HG02852 (cell line): ENCODE data around the gene COL18A1.

Experiments
- ATAC-seq: cut with Tn5 transposase; IDR thresholded peaks from one replicate; pipeline ENCODE4 v1.9.1; 2021; ENCODE audit warnings: mild to moderate bottlenecking, moderate library complexity; ENCODE audit not compliant: unreplicated experiment

The COL18A1 gene

DNA sequence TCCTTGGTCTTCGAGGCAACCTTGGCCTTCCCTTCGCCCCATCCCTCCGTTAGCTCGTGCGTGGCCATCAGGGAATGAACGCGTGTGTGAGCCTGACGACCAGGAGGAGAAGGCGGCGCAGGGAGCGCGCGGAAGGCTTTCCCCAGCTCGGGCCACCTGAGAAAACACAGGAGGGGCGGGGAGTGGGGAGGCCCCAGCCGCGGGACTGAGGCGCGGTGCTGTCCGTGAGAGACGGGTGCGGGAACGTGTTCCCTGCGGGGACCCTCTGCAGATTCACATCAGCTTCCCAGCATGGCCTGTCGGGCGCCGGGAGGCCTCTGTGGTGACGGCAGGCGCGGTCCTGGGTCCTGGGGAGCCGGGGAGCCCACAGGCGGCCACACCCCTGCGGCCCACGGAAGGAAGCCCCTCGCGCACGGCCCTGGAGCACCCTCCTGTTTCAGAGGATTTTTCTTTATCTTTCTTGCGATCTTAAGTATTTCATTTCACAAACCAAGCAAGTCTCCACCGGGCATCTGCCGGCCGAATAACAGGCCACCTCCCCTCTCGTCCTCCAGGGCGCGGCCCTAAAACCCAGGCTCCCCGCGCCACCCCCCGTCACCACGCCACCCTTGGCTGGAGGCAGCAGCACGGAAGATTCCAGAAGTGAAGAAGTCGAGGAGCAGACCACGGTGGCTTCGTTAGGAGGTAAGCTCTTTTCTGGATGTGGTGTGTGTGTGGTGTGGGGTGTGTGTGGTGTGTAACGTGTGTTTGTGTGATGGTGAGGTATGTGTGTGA lies 71.0 kb downstream of the COL18A1 start:
- no peak for ATAC-seq

DNA sequence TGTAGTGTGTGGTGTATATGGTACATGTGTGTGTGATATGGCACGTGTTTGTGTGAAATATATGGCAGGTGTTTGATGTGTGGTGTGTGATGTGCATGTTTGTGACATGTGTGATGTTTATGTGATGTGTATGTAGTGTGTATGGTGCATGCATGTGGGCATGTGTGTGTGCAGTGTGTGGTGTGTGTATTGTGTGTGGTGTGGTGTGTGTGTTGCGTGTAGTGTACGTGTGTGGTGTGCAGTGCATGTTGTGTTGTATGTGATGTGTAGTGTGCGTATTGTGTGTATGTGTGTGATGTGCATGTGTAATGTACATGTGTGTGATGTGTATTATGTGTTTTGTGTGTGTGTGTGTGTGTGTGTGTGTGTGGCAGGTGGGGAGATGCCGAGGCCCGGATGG lies 71.6 kb downstream of the COL18A1 start:
- ATAC-seq = no peak

DNA sequence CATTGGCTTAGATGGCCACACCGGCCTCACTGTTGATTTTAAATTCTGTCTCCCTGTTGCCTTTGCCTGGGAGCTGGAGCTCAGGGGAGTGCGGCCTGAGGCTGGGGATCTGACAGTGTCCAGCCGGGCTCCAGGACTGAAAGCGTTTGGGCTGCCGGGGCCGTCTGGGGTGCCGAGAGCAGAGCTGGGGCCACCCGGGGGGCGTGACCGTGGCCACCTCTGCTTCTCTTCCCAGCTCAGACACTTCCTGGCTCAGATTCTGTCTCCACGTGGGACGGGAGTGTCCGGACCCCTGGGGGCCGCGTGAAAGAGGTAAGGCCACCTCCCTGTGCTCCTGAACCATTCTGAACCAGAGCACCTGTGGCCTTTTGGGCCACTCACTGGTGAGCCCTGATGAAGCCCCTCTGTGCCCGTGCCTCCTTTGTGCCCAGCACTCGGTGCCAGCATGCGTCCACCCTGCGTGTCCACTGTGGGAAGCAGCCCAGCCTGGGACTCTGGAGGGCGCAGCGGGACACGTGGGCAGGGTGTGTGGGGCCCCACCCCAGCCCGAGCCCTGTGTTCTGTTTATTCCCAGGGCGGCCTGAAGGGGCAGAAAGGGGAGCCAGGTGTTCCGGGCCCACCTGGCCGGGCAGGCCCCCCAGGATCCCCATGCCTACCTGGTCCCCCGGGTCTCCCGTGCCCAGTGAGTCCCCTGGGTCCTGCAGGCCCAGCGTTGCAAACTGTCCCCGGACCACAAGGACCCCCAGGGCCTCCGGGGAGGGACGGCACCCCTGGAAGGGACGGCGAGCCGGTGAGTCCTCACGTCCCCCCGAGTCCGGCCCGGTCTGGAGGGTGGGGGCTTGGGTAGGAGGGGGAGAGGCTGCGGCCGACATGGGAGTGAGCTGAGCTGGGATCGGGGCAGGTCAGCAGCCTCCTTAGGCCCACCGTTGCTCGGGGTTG lies 72.5 kb downstream of the COL18A1 start:
- ATAC-seq = no peak

DNA sequence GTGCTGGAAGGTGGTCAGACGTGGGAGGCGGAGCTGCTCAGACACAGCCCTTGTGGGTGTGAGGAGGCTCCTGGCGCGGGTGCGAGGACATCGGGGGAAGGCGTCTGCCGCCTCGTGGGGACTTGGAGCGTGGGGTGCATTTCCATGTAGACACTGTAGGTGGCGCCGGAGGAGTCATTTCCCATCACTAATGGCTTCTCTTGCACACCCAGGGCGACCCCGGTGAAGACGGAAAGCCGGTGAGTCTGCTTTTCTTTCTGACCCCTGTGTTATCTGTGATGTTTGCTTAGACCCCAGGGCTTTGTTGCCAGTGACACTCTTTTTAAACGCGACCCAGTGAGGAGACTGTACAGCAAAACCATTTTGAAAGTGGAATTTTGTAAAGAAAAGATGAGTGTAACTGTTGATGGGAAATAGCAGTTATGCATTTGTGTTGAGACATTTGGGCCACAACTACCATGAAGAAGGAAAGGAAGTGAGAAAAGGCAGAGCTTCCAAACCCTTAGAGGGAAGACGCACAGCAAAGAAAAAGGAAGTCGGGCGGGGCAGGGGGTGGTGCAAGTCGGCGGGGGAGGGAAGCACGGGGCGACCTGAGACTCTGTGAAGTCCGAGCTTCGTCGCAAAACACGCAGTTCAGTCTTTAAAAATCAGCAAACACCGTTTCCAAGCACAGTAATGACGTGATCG lies 73.3 kb downstream of the COL18A1 start:
- ATAC-seq = no peak

DNA sequence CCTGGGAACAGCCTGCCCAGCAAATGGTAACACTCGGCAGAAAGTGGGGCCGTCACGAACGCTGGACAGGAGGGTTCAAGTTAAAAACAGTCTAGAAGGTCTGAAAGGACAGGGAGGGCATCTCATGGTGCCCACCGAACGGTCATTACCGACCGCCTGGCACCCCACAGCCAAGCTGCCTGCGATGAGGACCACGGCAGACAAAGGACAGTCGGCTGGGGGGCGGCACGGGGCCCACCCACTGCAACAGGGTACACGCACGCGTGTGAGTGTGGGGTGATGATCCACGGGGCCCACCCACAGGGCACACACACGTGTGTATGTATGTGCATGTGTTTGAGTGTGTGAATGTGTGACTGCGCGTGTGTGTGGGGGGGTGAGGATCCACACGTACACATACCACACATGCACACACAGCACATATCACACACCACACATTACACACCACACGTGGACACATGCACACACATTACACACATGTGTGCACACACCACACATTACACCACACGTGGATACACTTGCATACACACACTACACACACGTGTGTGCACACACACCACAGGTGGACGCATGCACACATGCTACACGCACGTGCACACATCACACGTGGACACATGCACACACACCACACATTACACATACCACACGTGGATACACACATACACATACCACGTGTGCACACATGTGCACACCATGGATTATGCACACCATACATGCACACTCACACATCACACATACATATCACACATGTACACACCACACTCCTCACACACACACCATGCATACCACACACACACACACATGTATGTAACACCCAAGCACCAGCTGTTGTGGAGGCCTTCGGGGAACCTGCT lies 74.1 kb downstream of the COL18A1 start:
- no peak for ATAC-seq

DNA sequence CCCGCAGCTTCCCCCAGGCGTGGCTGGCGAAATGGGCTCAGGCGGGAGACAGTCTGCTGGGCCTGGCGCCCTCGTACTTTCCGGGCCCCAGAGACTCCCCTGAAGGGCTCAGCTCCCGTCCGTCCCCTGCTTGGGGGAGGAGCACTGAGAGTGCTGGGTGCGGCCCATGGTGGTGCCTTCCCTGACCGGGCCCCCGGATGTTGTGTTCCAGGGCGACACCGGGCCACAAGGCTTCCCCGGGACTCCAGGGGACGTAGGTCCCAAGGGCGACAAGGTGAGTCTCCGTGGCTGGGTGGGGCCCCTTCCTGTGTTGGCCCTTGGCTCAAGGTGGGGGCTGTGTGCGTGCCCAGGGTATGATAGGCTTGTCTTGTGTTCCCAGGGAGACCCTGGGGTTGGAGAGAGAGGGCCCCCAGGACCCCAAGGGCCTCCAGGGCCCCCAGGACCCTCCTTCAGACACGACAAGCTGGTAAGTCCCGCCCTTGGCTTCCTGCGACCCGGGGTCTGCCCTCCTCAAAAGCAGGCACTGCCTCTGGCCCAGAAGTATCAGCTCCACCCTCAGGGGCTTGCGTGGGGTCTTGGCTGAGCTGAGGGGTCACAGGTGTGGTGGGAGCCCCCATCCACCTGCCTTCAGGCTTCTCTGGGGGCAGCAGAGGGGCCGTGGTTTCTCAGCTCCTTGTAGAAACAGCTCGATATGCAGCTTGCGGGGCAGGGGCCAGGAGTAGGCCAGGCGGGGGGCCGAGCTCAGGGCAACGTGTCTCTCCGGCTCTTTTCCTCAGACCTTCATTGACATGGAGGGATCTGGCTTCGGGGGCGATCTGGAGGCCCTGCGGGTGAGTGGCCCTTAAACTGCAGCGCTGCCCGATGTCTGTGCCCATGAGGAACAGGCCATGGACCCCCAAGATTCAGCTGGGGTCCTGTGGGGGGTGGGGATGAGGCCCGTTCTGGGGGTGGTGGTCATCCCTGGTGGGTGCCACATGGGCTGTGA lies 75.0 kb downstream of the COL18A1 start:
- ATAC-seq = no peak

DNA sequence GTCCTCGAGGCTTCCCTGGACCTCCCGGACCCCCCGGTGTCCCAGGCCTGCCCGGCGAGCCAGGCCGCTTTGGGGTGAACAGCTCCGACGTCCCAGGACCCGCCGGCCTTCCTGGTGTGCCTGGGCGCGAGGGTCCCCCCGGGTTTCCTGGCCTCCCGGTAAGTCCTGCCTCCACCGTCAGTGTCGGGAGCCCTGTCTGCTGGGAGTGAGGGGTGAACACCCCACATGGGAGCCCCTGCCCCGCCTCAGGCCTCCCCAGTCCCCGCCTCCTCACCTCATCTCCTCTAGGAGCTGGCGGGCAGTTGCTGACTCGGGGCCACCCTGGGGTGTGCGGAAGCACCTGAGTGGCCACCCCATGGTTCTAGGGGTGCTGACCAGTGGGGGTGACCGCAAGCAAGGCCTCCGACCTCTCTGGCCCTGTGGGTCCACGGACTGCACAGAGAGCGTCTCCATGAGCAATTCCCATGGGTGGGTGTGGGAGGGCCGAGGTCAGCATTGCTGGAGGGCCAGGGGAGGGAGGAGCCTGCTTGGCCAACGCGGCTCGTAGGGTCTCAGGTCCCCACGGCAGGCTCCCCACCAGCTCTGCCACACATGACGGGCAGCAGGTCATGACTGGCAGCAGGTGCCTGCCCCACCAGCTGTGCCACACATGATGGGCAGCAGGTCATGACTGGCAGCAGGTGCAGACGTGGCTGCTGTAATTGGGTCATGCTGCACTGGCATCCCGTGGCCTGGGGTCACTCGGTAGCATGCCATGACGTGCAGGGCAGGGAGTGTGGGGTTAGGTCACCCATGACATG lies 75.9 kb downstream of the COL18A1 start:
- no peak for ATAC-seq

DNA sequence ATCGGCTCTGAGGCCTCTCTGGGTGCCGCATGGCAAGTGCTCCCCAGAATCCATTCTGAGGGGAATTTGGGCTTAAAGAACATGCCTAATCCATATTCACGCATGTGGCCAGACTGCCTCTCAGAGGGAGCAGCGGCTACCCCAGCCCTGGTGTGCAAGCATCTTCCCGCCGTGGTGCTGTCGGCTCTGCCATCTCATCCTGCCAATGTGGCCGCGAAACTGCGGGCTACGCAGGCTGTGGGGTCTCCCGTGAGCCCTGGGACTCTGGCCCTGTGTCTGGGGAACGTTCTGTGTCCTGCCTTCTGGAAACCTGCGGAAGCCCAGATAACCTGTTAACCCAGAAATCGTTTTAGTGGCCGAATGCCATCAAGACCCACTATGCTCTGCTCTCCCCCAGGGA lies 76.6 kb downstream of the COL18A1 start:
- ATAC-seq = no peak

DNA sequence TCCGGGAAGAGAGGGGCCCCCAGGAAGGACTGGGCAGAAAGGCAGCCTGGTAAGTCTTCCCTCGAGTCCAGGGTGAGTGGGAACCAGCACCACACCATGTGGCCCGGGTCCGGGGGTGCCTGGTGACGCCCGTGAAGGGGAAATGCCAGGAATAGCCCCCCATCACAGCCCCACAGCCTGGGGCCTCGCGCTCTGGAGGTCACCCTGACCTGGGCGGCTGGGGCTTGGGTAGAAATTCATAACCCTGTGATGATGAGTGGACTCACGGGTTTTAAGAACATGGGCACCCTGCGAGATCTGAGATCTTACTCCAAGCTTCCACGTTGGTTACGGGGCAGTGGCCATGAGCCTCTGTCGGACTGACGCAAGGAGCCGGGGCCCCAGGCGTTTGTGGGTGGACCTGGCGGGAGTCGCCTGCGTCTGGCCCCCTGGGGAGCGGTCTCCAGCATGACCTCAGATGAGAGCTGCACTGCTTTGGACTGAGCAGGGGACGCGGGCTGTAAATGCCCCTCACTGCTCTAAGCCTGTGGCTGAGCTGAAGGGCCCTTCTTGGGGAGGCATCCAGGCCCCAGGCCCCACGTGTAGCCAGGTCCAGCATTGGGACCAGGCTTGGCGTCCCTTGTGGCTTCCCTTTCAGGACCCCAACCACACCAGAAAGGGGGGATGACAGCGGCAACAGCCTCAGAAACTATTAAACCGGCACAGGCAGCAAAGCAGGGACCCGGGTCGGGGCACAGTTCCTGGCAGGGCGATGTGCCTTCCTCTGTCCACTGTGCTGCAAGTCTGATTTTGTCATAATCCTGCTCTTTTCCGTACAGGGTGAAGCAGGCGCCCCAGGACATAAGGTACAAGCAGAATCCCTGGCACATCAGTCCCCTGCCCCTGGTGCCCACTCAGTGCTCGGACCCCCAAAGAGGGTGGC lies 77.3 kb downstream of the COL18A1 start:
- ATAC-seq = no peak

DNA sequence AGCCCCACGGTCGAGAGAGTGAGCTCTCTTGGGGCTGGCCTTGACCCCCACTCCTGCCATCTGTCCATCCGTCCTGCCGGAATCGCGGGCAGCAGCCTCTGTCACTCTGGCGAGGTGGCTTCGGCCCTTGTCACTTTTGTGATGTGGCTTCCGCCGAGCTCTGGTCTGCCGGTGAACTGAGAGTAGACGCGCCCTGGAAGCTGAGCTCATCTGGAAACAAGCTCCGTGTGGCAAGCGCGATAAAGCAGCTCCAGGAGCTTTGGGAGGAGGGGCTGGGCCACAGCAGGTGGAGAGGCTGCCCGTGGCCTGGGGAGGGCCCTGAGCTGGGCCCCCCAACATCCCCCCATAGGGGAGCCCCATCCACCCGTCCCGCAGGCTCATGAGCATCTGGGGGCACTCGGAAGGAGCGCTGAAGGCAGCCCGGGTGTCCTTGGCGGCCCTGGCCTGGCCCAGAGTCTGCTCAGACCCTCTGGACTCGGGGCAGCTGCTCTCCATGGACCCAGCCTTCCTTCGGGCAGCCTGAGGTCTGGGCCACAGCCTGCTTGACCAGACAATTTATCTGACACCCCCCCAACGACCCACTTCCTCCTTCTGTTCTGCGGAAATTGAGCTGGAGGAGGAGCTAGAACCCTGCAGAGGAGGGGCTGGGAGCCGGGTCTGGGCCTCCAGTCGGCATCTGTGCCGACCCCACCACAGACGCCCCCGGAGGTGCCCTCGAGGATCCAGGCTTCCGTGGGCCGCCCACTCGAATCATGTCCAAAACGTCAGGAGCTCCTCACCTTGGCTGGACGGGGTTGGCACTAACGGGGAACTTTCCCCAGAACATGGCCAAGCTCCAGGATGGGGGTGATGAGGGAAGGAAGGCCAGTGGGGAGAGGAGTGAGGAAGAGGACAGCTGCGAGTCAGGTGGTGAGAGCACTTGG lies 78.2 kb downstream of the COL18A1 start:
- ATAC-seq = no peak

DNA sequence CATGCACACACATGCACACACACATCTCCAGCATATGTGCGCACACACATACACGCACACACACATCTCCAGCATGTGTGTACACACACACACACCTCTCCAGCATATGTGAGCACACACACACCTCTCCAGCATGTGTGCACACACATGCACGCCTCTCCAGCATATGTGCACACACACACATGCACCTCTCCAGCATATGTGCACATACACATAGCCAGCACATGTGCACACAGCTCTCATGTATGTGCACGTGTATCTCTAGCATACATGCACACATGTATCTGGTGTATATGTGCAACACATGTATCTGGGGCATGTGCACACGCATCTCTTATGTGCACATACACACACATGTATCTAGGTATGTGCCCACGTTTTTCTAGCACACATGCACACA lies 79.4 kb downstream of the COL18A1 start:
- ATAC-seq = no peak

DNA sequence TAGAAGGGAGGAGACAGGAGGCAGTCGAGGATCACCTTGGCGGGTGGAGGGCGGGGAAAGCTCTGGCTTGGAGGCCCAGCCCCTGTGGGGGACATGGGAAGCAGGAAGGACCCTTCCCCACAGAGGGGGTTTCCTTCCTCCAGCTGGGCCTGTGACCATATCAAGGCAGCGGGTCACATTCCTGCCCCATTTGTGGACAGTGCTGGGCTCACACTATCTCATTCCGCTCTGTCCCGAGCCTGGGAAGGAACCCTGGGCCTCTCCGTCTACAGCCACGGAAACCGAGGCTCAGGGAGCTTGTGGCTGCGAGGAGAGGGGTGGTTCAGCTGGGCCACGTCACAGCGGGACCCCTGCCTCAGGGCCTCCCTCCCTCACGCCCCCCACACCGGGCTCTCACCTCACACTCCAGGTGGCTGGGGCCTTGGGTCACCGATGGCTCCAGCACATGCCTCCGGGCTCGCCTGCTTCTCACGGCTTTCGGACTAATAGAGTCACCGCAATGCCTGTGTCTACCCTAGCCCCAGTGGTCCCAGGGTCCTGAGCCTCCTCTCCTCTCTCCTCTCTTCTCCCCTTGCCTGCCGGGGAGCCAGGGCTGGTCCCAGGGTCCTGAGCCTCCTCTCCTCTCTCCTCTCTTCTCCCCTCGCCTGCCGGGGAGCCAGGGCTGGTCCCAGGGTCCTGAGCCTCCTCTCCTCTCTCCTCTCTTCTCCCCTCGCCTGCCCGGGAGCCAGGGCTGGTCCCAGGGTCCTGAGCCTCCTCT lies 80.9 kb downstream of the COL18A1 start:
- no peak for ATAC-seq

DNA sequence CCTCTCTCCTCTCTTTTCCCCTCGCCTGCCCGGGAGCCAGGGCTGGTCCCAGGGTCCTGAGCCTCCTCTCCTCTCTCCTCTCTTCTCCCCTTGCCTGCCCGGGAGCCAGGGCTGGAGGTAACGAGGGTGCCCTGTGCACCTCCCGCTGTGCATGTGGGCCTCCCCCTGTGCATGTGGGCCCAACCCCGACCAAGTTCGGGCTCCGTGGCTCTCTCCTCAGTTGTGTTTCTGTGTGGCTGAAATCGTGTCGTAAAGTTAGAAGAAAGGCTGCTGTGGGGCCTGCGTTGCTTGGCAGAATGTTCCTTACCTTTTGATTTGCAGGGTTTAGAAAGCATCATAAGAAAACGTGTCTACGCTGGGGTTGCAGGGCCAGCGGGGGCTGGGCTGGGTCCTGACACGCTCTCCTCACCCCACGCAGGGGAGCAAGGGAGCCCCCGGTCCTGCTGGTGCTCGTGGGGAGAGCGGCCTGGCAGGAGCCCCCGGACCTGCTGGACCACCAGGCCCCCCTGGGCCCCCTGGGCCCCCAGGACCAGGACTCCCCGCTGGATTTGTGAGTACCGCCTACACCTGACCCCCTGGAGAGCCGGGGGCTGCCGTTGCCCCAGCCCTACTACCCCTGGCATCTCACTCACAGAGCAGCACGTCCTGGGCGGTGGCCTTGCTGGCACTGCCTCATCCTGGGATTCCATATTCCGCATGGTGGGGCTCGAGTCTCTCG lies 81.6 kb downstream of the COL18A1 start:
- no peak for ATAC-seq

DNA sequence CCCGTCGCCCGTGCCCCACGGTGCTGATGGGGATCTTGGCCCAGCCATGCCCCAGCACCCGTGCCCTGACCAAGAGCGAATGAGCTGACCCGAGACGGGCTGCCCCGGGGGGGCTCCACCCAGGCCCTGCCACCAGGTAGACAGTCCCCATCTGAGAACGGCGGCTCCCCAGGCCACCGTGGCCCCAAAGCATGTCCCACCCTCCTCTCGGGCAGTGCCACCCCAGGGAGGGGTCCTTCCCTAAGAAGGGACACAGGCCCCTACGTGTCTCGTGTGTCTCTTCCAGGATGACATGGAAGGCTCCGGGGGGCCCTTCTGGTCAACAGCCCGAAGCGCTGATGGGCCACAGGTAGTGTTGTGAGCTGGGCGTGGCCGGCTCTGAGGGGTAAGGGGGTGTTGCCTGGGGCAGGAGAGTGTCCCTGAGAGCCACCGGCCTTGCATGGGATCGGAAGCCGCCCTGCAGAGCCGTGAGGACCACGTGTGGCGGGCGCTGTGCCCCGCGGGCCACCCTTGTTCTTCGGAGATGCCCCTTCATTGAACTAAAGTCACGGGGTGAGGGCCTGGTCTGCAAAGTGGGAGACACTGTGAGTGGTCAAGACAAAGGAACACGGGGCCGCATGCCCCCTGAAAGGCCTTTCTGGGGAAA lies 82.3 kb downstream of the COL18A1 start:
- ATAC-seq = no peak
